ENCODE measurements around the gene COPG2. TPM values are rescaled to one million over a fixed set of nuclear protein-coding genes. Genes with fewer than 3 reads are reported as not detected.

Gene COPG2
- total RNA-seq, 1 experiment from 2014 or later: 77.7 TPM

- H2BK20ac ChIP-seq (ENCODE audit: low read depth, low read length, poor library complexity, severe bottlenecking): no peak overlapping the region
- TF ChIP-seq, protein P1, sequence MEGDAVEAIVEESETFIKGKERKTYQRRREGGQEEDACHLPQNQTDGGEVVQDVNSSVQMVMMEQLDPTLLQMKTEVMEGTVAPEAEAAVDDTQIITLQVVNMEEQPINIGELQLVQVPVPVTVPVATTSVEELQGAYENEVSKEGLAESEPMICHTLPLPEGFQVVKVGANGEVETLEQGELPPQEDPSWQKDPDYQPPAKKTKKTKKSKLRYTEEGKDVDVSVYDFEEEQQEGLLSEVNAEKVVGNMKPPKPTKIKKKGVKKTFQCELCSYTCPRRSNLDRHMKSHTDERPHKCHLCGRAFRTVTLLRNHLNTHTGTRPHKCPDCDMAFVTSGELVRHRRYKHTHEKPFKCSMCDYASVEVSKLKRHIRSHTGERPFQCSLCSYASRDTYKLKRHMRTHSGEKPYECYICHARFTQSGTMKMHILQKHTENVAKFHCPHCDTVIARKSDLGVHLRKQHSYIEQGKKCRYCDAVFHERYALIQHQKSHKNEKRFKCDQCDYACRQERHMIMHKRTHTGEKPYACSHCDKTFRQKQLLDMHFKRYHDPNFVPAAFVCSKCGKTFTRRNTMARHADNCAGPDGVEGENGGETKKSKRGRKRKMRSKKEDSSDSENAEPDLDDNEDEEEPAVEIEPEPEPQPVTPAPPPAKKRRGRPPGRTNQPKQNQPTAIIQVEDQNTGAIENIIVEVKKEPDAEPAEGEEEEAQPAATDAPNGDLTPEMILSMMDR (conservative IDR thresholded peaks at IDR 0.05): no peak
- peaks cover 4% of the 10 kb centered on the region; the same call in 1 of the 2 replicates for H3K27me3 Mint-ChIP-seq (ENCODE audit: low read depth)
- no peak overlapping the region for H3K14ac ChIP-seq (ENCODE audit: insufficient read depth, low read length)
- no peak overlapping the region for H3K23ac ChIP-seq (ENCODE audit: insufficient read length, low read depth, low read length)
- H3T11ph ChIP-seq (ENCODE audit: low read length): no peak overlapping the region
- no CpG with 5 or more reads among the region's 4 CpGs for WGBS (ENCODE audit: extremely low coverage, insufficient read length, low lambda C conversion rate)
- peaks cover 0 to 7% (median 4%) of the 10 kb centered on the region in 3 experiments; a peak in 5 of 7 replicates for H3K36me3 Mint-ChIP-seq (ENCODE audit: insufficient read depth in 1 of 3, low read depth in 3 of 3)
- H3K9me3 ChIP-seq (ENCODE audit: control insufficient read depth, low read depth, low read length): no peaks in the 10 kb centered on the region
- H4K91ac ChIP-seq (ENCODE audit: insufficient read length, low read depth, low read length): no peak overlapping the region
- DNase-seq: no peak
- H3K23me2 ChIP-seq (ENCODE audit: insufficient read length, low read depth, low read length, poor library complexity, severe bottlenecking): no peaks in the 10 kb centered on the region
- no peak overlapping the region for H3K4me3 Mint-ChIP-seq
- H4K5ac ChIP-seq (ENCODE audit: insufficient read length, low read depth, low read length): no peak overlapping the region
- no peak overlapping the region for H4K8ac ChIP-seq (replicated peaks; ENCODE audit: insufficient read length, low read depth, low read length)
- no peaks in the 10 kb centered on the region for H4K20me1 ChIP-seq (ENCODE audit: control insufficient read depth, insufficient read depth, insufficient read length)
- no peak overlapping the region for H2BK15ac ChIP-seq (ENCODE audit: low read depth, low read length)
- H2BK120ac ChIP-seq (ENCODE audit: low read depth, low read length, poor library complexity, severe bottlenecking): no peak overlapping the region
- no peak overlapping the region for H3K56ac ChIP-seq (ENCODE audit: insufficient read length, low read depth, low read length)
- no peak overlapping the region for H2AFZ ChIP-seq (ENCODE audit: low read length)
- no peak overlapping the region for H2BK5ac ChIP-seq (ENCODE audit: insufficient read length, low read length)
- no peak overlapping the region for H3K4me2 ChIP-seq (ENCODE audit: insufficient read depth, insufficient read length, low read length)
- no peak overlapping the region for H3K4ac ChIP-seq (ENCODE audit: low read depth, low read length)
- H3K9me3 Mint-ChIP-seq: peaks cover 11% of the 10 kb centered on the region in 2 experiments
- no peaks in the 10 kb centered on the region for H3K27me3 ChIP-seq (ENCODE audit: insufficient read depth, low read length)
- H3K27ac ChIP-seq (ENCODE audit: insufficient read length, low read depth, low read length): no peak overlapping the region
- H3K4me1 ChIP-seq (ENCODE audit: insufficient read depth, low read length): no peaks in the 10 kb centered on the region
- H3K79me1 ChIP-seq (ENCODE audit: insufficient read depth, low read depth, low read length, poor library complexity, severe bottlenecking): no peaks in the 10 kb centered on the region
- H2BK12ac ChIP-seq (ENCODE audit: insufficient read length, low read depth, low read length): no peak overlapping the region
- no peak overlapping the region for H3K27ac Mint-ChIP-seq
- H3K9ac ChIP-seq (ENCODE audit: extremely low read depth, insufficient read length, low read length): no peak overlapping the region
- no peaks in the 10 kb centered on the region for H3K79me2 ChIP-seq (ENCODE audit: insufficient read depth, low read length)
- H2AK5ac ChIP-seq (ENCODE audit: insufficient read length, low read length): no peak overlapping the region
- H3K18ac ChIP-seq (ENCODE audit: insufficient read length, low read depth, low read length): no peak overlapping the region
- no peaks in the 10 kb centered on the region for H3K4me1 Mint-ChIP-seq
Observed at GRCh38 chr7:130463553-130464434, 204.8 kb downstream of the COPG2 start.
